HG03064 (cell line): ENCODE results near the gene YBX2.

Source experiments
- ATAC-seq: cut with Tn5 transposase; IDR thresholded peaks from one replicate; pipeline ENCODE4 v1.9.1; 2021; ENCODE audit warnings: low read depth; ENCODE audit not compliant: unreplicated experiment

The YBX2 gene

DNA sequence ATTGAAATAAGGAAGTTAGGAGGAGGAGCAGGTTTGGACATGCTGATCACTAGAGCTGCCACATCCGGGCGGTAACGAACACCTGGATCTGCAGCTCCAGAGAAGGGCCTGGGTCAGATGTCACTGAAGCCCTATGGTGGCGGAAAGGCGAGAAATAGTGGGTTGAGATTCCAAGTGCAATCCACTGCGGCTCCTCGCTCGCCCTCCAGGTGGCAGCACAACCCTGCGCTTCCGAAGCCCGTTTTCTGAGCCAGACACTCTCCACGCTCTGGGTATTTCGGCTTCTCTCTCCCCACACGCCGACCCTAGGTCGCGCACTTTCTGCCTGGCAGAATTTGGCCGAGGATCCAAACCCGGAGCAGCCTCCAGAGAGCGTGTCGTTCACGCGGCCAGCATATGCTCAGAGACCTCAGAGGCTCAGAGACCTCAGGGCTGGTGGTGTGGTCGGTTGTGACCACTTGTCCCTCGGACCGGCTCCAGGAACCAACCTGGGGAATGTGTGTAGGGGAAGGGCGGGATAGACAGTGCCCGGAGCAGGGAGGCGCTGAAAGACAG is 13.8 kb downstream of the YBX2 start:
- no peak for ATAC-seq

- no peak for ATAC-seq
Measured at GRCh38 chr17:7279448-7279847, 15.0 kb downstream of the YBX2 start.

- ATAC-seq, result no peak
Measured at GRCh38 chr17:7266784-7267183, 27.7 kb downstream of the YBX2 start.

DNA sequence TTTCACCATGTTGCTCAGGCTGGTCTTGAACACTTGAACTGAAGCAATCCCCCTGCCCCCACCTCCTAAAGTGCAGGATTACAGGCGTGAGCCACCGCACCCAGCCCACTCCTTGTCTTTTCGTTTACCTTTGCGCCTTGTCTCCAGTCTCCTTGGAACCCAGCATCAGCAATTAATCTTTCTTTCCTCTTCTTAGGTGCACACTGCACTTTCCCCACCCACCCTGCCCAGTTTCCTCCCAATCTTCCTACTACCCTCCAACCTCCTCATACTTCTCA is 30.7 kb downstream of the YBX2 start:
- ATAC-seq, result no peak

DNA sequence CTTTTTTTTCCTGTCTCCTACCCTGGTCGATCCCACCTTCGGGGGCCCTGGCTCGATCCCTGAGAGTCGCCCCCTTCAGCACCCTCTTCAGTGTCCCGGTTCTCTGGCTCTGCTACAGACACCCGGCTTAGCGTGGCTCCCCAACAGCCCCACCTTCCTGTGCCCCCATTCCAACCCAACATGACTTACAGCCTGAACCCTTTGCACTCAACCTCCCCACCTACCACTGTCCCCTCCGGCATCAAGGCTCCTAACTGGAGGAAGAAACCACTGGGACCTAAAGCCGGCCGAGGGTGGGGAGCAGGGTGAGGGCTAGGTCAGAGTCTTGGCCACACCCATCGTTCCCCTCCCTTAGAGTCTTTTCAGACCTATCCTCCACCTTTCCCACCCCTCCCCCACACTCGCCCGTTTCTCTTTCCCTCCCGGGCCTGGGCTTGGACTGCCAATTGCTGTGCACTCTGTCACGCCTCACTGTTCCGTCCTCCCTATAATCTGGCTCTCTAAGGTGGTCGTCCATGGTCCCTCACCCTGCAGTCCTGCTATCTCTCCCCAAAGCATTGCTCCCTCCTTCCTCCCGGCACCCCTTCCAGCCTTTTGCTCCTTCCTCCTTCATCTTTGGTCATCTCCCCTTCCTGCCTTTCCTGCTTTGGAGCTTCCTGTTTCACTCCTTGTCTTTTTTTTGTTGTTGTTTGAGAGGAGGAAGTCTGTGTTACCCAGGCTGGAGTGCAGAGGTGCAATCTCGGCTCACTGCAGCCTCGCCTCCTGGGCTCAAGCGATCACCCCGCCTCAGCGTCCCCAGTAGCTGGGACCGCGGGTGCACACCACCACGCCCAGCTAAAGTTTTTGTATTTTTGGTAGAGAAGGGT is 31.3 kb downstream of the YBX2 start:
- ATAC-seq, result no peak

DNA sequence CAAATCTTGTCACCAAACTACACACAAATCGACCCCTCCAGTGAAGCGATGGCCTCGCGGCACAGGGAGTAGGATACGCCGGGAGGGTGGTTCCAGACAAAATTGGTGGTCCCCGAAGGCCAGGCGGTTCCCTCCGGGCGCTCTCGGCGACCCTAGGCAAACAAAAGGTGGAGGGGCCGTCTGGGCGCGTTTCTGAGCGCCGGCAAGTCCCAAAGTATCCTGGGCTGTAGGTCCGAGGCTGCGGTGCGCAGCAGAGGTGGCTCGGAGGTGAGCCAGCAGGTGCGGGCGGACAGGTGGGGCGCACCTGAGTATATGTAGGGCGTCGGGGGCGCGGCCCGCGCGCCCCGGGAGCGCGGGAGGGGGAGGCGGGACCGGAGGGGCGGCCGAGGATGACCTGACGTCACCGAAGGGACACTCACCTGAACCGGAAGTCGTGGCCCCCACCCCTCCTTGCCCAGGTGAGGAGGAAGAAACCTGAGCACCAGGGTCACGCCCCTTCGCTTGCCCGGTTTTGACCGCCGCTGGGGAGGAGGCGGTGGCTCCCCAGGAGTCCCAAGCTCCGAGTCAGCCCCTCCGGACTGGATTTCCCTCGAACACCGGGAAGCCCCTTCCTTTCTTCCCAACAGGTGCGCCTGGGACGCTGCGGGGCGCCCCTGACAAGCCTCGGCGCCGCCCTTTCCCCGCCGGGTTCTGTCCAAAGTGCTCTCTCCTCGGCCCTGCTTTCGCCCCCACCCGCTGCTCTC is 32.1 kb downstream of the YBX2 start, which contains the start of gene CLDN7:
CLDN7 (minus strand) TSS at position 287 of the 743 bp plus-strand sequence. CDS start 435 bp downstream, outside the sequence.
- ATAC-seq, result no peak

DNA sequence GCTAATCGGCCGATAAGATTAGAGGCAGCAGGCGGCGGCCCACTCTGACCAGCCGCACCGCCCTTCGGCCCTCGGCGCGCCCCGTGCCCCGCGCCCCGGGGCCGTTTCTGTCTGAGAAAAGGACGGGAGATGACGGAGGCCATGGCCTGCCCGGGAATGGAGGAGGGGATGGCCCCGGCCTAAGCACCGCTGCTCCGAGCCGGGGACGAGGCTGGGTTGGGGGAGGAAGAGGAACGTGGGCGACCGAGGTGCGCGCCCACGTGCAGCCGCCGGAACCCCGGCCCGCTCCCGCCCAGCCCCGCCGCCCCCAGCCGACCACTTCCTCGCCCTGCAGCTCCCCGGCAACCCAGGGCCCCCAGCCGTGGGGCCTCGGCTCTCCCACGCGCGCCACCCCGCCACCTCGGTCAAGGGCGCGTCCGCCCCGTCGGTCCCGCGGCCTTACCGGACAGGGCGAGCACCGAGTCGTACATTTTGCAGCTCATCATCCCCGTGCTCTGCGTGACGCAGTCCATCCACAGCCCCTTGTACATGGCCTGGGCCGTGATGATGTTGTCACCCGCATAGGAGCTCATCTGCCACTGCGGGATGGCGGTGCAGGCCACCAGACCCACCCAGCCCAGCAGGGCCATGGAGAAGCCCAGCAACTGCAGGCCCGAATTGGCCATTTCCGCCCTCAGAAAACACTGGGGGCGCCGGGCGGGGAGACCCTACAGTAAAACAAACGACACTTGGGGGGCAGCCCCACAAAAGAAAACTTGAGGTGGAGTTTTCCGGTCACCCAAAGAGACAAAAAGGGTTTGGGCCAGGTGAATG is 32.9 kb downstream of the YBX2 start:
- ATAC-seq, result no peak

DNA sequence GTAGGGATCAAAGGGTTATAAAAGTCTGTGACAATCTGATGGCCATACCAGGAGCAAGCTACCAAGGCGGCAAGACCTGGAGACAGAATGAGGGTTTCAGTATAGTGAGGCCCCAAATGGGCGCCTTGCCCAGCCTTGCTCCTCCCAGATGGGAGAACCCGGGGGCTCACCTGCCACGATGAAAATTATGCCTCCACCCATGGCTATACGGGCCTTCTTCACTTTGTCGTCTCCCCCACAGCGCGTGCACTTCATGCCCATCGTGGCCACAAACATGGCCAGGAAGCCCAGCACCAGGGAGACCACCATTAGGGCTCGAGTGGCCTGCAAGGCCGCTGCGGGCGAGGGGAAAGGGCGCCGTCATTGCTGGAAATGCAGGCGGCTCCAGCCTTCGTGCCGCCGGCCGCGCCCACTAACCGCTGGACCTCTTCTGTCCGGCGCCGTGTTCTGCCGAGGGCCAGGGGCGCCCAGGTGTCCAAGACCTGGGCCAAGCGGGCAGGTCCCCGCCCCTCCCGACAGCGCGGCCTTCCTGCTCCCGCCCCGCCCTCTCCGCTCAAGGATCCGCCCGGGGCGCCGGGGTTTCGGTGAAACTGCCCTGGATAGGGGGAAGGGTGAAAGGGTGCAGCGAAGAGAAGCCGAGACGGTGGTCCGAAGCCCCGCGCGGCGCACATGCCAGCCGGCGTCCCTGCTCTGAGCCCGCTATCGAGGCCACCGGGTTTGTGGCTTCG is 33.6 kb downstream of the YBX2 start:
- no peak for ATAC-seq

- no peak for ATAC-seq
Measured at GRCh38 chr17:7260151-7260550, 34.3 kb downstream of the YBX2 start.

- ATAC-seq, result no peak
Measured at GRCh38 chr17:7259555-7259889, 34.9 kb downstream of the YBX2 start.

- no peak for ATAC-seq
Measured at GRCh38 chr17:7258731-7259554, 35.5 kb downstream of the YBX2 start.

- ATAC-seq, result no peak
Measured at GRCh38 chr17:7256766-7257456, 37.5 kb downstream of the YBX2 start.

DNA sequence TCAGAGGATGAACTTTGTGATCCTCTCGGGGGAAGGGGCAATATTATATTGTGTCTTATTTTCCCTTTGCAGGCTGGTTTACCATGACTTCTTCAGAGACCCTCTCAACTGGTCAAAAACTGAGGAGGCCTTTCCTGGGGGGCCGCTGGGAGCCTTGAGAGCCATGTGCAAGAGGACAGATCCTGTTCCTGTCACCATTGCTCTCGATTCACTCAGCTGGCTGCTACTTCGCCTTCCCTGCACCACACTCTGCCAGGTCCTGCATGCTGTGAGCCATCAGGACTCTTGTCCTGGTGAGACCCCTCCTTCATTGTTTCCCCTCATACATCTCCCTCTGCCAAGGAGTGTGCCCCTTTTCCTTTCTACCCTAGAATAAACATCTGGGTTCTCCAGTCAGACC is 39.9 kb downstream of the YBX2 start:
- ATAC-seq, result no peak

DNA sequence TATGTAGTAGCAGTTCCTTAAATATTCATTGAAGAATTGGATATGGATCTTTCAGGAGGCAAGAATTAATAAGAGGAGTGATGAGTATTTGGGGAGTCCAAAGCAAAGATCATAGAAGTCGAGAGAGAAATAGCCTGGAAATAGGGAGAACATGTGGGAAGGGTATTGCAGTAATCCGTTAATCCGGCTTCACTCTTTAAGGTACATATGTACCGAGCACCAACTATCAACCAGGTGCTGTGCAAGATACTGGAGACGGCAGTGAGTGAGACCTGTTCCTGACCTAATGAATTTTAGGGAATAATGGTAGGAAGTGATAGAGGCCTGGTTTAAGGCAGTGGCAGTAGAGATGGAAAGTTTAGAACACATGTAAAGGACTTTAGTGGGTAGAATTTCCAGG is 41.4 kb downstream of the YBX2 start:
- ATAC-seq, result no peak

GRCh38 chr17:7252176-7253043 is 42.0 kb downstream of the YBX2 start, which contains the start of gene ELP5:
TSS of gene ELP5 (plus strand) at chr17:7252215. CDS start at chr17:7252551, 336 bp downstream.
- peak; percentile 39 for ATAC-seq

- peak; percentile 82 for ATAC-seq
Measured at GRCh38 chr17:7251661-7252175, 42.7 kb downstream of the YBX2 start, which contains the start of gene CTDNEP1. TSS of gene CTDNEP1 (minus strand) at chr17:7251734. CDS start at chr17:7251296, 438 bp downstream.
